Upper lobe of left lung (tissue), 4 donors: Measurements from ENCODE around the gene FAM204A.

Experiments
- CTCF ChIP-seq, 6 experiments: fragments of 450-650 bp in 4 of 6; fragments of 200-600 bp in 2 of 6; sonication (generic) in 2 of 6; IDR thresholded peaks; one replicate each; pipeline ENCODE4 v1.5.1; 2016 to 2019; ENCODE audit warnings: antibody characterized with exemption in 6 of 6
- EP300 ChIP-seq, 4 donors: sonication (generic); formaldehyde crosslinking; IDR thresholded peaks; one replicate each; pipeline ENCODE4 v1.5.1; 2017; ENCODE audit warnings: antibody characterized with exemption in 4 of 4, control low read depth in 2 of 4
- POLR2A ChIP-seq, 4 donors: fragments of 450-650 bp; IDR thresholded peaks; one replicate each; pipeline ENCODE4 v1.5.1; 2016 to 2017; ENCODE audit warnings: antibody characterized with exemption in 4 of 4, mild to moderate bottlenecking in 2 of 4
- POLR2AphosphoS5 ChIP-seq, 2 donors: sonication (generic); formaldehyde crosslinking; IDR thresholded peaks; one replicate each; pipeline ENCODE4 v1.5.1; 2017; ENCODE audit warnings: antibody characterized with exemption in 2 of 2

- TF ChIP-seq CTCF (IDR thresholded peaks at IDR 0.05) (no peak), EP300 (IDR thresholded peaks at IDR 0.05) (no peak), POLR2A (IDR thresholded peaks at IDR 0.05) (no peak), POLR2AphosphoS5 (IDR thresholded peaks at IDR 0.05) (no peak)
These were observed 79.6 kb downstream of the FAM204A start for GRCh38 chr10:118262538-118262937.
